GM21737 (cell line): ENCODE data around the gene TP53BP2.
"Not testable (repeated sequence)": the region's sequence is repeated elsewhere in the genome, so short reads cannot be mapped to it uniquely, and the experiment has no call there.

Experiments used
- ATAC-seq: cut with Tn5 transposase; IDR thresholded peaks from one replicate; pipeline ENCODE4 v1.9.1; 2021; ENCODE audit warnings: mild to moderate bottlenecking, moderate library complexity; ENCODE audit not compliant: unreplicated experiment

TP53BP2 gene

DNA sequence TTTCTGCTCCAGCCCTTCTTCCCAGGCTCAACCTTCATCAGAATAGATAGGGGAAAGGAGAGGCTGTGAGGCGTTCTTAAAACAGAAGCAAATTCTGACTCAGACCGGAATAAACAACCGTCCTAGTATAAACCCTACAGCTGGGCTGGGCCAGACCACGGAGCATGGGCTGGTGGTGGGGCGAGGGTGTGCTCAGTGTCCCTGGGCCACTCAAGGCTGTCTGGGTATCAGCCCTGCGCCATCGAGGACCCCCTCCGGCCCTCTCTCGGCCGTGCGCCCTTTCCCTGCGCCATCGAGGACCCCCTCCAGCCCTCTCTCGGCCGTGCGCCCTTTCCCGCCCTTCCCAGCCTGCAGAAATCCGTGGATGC is 97.4 kb downstream of the TP53BP2 start:
- ATAC-seq: no peak

DNA sequence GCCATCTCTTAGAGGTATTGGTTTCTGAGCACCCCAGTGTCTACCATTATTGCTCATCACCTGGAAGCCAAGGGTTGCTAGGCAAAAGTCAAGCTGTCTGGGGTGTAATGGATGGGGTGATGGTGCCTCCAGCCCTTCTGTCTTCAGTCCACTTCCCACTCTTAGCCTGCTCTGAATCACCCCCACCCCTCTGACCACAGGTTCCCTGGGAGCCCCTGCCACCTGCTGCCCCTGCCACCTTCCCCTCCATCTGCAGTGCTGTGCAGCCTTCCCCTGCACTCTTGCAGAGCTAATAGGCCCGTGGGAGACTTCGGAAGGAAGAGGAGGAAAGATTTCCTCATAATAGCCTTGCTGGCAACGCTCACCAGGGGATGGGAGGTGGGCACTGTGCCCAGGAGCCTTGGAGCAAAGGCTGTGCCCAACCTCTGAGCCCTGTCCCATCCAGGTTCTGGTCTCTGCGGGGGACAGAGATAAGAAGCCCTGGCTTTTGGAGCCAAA is 97.9 kb downstream of the TP53BP2 start:
- no peak for ATAC-seq

DNA sequence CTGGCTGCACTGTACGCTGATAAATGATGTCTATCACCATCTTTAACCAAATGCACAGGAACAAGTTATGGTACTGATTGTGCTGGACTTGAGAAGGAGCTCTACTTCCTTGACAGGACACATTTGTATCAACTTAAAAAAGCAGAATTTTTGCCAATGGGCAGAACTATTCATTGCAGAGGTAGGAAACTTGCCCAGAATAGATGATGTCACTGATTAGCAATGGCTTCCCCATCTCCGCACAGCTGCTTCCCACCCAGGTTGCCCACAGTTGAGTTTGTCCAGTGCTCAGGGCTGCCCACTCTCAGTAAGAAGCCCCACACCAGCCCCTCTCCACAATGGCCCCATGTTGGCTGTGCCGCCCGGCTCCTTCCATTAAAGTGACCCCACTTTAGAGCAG is 100.0 kb downstream of the TP53BP2 start:
- no peak for ATAC-seq

DNA sequence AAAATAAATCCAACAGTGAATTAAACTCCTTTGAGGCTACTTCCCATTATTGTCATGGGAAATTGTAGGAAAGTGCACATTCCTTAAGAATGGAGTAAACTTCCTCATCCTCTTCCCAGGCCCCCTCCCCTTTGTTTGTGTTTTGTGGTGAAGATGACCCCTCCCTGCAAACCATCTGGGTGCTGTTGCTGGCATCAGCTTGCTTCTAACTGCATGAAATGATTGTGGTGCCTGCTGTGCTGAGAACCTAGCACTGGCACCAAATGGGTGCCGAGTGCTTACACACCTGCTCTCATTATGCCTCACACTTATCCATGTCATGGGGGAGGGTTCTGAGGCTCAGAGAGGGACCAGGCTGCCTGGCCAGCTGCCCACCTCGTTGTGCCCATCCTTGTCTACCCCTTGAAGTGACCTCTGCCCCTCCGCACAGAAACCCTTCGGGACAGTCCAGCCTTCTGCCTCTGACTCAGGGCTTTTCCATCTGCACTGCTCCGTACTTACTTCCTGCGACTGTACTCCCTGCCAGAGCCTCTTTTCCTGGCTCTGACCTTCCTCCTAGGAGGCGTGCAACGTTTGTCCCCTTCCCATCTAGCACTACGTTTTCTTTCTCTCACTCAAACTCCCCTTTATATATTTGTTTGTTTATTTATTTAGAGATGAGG is 102.8 kb downstream of the TP53BP2 start:
- no peak for ATAC-seq

DNA sequence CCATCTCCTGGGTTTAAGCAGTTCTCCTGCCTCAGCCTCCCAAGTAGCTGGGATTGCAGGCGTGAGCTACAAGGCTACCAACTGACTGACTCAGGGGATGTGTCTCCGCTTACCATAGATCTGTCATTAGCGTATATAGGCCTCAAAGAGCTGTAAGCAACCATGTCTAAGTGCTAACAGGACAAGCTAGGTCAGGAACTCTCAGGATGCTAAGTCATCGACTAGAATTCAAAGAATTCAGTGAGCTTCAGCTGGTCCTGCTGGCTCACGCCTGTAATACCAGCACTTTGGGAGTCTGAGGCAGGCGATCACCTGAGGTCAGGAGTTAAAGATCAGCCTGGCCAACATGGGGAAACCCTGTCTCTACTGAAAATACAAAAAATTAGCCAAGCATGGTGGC is 103.9 kb downstream of the TP53BP2 start:
- no peak for ATAC-seq

DNA sequence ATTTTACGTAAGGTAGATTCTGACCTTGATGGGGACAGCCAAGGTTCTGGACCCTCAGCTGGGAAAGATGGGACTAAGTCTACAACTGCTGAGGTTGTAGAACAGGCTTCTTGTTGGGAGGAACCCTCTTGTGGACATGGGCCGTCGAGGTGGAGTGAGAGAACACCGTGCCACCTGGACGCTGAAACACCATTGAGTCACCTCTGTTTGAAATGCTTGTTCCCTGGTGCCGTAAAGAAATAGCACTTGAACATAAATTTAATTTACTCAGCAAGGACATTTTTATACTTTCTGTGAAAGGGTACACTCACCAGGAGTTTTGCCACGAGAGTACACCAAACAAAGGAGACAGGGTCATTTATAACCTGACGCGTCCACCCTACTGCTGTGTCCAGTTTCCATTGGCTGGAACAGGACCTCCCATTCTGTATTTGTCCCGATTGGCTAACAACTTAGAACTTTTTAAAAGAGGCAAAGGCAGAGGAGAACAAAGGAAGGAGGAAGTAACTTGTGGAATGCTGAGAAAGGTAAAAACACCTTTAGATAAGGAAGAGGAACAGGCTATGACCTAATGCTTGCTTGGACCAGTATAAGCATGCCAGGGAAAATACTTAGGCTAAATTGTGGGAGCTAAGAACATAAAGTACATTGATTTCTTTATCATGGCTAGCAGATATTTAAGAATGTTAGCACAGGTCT is 105.6 kb downstream of the TP53BP2 start:
- ATAC-seq: not testable (repeated sequence)

DNA sequence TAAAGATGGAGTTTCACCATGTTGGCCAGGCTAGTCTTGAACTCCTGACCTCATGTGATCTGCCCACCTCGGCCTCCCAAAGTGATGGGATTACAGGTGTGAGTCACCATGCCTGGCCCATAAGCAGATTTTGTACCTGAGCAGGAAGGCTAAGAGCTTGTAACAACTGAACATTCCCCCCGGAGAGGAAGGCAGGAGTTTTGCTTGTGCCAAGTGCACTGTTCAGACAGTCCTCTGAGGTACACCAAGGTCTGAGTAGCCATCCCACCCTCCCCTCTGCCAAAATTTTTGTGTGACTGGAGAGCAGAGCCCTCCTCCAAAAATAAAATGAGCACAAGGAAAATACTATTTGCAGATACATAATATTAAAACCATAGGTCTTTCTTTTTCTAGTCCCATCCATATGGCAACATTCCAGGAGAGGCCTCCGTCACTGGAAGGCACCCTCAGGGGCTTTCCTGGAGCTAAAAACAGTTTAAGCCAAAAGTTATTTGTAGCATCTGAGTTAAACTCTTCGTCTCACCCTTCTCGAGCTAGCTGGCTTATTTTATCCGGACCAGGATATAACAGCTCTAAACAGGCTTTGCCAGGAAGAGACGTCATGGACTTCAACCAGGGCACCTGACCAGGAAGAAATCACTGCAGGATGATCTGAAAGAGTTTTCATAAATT is 106.2 kb downstream of the TP53BP2 start:
- no peak for ATAC-seq

DNA sequence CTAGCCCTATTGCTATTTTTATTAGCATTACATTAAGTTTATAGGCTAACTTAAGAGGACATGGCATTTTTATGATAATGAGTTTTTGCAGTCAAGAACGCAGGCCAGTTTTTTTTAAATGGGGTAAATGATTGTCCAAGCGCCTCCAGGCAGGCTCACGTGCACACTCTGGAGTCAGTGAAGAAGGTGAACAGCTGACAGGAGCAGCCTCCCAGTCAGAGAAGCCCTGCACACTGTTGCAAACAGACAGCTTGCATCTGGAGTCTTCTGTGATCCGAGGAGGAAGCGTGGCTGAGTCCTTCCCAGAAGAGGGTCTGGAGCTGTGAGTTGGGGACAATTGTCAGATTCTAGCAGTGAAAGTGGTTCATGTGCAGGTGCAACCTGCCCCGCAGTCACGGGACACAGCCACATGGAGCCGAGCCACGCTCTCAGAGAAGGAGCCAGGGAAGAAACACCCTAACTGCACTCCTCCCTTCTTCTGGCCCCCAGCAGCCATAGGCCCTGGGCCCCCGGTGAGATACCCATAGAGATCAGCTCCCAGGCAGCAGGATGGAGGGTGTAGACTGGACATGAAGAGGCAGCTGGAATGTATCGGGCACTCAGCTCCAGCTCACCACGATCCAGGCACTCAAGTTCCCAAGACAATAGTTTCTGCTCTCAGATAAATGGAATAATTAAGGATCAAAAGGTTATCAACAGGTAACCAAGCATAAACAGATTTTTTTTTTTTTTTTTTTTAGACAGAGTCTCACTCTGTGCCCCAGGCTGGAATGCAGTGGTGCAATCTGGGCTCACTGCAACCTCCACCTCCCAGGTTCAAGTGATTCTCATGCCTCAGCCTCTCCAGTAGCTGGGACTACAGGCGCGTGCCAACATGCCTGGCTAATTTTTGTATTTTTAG is 107.0 kb downstream of the TP53BP2 start:
- ATAC-seq: no peak

DNA sequence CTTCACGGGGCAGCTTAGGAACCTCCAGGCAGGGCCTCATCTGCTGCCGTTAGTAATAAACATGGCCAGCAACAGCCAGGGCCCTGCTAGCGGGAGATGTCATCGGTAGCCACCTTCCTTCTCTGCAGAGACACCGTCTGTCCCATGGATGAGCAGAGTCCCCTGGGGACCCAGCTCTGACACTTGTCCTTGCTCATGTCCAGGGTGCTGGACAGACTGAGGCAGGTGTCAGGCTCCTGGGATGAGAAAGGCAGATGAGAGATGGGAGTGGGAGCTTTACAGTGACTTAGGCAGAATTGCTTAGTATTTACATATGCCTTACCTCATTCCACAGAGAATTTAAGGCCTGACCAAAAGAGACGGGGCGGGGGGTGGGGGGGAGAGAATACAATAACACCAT is 108.4 kb downstream of the TP53BP2 start:
- ATAC-seq: no peak

DNA sequence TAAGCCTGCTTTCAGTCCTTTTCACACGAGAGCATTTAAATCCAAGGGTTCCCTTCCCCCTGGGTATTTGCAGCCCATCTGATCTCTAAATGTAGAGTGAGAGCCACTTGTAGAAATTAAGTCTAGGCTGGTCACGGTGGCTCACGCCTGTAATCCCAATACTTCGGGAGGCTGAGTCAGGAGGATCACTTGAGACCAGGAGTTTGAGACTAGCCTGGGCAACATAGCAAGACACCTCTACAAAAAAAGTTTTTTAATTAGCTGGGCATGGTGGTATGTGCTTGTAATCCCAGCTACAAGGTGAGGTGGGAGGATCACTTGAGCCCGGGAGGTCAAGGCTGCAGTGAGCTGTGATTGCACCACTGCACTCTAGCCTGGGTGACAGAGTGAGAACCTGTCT is 109.1 kb downstream of the TP53BP2 start:
- not testable (repeated sequence) for ATAC-seq

DNA sequence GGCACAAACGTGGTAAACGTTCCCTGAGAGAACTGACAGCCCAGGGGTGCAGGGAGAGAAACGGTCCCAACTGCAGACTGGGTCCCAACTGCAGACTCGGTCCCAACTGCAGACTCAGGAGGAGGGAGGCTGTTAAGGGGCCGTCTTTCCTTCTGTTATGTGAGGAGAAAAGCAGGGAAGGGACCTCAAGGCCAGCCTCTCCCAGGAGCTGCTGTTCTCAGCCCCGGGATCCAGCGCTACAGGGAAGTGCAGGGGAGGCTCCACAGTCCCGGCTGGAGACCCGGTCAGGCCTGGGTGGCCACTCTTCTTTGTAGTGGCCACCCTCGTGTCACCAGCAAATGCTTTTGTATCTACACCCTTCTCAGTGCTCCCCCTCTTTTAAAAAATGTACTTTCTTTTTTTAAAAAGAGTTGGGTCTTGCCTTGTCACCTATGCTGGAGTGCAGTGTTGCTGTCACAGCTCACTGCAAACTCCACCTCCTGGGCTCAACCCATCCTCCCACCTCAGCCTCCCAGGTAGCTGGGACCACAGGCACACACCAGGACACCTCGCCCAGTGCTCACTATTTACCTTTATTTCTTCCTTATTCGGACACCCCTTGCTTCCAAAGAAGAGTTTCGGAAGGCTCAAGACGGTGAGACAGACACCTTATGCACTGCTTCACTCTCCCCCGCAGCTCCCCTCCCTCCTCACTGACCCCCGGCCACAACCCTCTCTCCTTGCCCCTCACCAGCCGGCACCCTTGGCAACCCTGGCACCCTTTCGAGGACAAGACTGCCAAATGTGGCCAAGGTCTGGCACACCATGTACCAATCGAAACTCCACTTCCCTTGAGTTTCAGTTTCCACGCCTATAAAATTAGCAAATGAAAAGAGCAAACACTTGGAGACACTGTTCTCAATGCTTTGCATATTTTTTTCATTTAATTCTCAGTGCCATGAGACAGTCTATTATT is 111.6 kb downstream of the TP53BP2 start:
- no peak for ATAC-seq

DNA sequence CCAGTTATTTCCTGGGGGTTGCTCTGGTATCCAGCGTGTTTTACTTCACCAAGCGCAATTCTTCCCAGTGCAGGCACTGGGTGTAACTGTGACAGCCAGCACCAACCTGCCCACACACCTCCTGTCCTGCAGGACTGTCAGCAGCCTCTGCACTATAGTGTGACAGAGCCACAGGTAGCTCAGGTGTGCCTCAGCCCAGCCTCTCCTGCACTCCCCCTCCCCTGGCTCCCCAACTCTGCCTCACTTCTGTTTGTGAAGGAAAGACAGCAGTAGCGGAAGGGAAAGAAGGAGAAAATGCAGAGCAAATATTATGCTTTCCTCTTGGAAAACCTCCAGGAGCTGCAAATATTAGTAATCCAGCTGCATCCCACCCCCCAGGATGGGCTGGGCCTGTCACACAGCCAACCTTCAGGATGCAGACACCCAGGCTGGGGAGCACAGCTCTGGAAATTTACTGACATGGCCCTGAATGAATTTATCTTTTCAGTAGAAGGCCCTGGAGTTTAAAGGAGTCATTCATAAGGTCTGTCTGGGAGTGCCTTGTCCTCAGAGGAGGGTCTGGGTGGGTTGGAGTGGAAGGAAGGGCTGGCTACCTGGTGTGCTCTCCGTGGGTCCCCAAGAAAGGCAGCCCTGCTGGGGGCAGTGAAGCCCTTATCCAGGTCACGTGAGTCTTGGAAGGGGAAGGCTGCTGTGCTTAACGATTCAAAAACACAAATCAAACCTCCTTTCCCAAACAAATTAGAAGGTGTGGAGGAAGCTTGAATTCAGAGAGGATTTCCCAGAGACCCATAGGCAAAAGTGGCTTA is 112.6 kb downstream of the TP53BP2 start:
- ATAC-seq: no peak

DNA sequence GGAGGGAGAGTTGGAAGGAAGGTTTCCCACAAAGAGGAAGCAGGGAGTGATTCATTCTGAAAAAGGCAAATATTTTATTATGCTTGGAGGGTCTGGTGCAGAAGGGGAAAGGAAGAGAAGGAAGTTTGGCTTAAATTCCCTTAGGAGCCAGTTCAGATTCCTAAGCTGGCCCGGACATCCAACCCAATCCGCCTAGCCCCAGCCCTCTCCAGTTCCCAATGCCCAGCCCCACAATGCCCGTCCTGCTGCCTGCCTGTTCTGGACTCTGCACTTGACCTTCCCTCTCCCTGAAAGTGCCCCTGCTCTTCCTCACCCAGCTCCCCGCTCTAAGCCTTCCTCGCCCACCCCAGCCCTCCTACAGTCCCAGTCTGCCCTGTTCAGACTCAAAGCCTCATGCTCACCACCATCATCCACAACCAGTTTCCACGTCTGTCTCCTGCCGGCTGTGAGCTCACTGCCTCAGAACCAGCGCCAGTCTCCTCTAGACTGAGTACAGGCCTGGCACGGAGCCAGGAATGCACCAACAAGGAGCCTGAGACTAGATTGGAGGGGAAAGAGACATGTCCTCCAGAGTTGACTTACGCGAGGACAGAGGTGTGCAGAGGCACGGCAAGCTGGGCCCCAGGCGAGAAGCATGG is 114.5 kb downstream of the TP53BP2 start:
- no peak for ATAC-seq

DNA sequence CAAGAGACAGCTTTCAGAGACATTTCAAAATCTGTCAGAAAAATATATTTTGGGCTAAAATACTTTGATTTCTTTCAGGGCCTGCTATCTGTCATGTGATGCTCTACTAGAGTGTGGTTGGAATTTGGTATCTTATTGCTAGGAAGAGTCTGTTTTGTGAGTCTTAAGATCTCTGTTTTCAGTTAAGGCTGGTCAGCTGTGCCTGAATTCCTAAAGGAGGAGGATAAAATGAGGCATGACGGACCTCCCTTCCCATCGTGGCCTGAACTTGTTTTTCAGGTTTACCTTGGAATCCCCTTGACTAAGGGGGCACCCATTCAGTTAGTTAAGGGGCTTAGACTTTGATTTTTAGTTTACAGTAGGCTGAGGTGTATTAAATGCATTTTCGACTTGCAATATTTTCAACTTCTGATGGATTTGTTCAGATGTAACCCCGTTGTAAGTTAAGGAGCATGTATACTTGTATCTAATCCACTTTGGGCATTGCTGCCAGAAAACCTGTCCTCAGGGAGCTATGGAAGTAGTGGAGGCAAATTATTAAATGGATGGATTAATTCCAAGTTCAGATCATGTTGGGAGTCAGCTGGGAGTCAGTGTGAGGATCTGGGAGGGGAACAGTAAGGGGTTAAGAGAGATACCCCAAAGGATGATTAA is 115.1 kb downstream of the TP53BP2 start:
- ATAC-seq: no peak

DNA sequence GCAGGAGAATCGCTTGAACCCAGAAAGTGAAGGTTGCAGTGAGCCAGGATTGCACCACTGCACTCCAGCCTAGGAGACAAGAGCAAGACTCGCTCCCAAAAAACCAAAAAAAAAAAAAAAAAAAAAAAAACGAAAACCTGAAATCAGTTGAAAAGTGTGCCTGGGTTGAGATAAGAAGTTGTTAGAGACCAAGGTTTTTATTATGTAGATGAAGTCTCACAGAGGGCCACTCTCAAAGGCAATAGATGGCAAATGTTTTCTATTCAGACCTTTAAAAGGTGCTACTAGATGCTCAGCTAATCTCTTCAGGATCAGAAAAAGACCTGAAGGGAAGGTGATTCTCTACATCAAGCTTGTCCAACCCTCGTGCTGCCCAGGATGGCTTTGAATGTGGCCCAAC is 115.8 kb downstream of the TP53BP2 start:
- no peak for ATAC-seq
